Measurements from ENCODE around the gene PLD3.

Gene PLD3

DNA sequence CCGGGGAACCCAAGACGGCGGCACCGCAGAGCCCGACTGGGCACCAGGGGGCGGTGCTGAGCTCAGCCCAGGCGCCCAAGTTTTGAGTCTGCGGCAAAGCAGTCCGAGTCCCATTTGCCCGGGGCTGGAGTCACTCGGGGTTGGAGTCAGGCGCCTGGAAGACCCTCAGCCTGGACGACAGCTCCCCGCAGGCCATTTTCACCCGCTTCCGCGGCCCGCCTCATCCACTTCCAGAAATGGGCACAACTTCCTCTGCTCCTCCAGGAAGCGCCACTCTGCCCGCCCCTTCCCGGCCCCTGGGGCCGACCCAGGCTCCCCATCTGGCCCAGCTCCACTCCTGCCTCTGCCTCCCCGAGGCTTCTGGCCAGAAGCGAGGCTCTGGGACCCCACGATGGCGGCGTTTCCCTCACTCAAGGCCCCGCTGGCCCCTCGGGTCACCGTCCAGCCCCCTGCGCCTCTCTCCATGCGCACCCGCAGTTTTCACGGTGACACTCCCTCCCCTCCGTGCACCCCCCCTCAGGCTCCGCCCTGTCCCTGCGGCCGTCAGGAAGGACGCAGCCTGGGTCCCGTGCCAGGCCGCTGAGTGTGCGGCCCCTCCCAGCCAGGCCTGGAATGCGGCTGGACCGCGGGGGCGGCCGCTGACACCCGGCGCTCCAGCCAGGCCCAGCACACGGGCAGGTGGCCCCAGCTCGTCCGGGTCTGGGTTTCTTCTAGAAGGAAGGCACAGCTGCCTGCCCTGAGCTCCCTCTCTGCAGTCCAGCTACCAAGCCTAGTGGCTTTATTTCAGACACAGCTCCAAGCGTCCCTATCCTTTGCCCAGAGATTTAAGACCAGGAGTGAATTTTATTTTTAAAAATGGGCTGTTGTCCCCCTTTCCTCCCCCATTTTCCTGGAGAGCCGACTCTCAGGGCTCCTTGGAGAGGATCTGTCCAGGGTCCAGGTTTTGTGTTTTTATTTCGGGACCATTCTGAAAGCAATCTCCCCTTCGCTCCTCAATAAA, 72.6 kb downstream of the PLD3 start:
- Histone ChIP-seq H3K27ac (ENCODE audit: poor library complexity, severe bottlenecking) (peak overlapping the region; percentile 81), H3K27me3 (ENCODE audit: insufficient read depth, poor library complexity, severe bottlenecking) (no peaks in the 10 kb centered on the region), H3K4me3 (ENCODE audit: severe bottlenecking) (peak overlapping the region; percentile 45), H3K36me3 (ENCODE audit: low read depth) (peaks cover 10% of the 10 kb centered on the region), H3K4me1 (ENCODE audit: insufficient read depth, poor library complexity, severe bottlenecking) (peaks cover 7% of the 10 kb centered on the region), H3K9me3 (ENCODE audit: severe bottlenecking) (no peaks in the 10 kb centered on the region)
- peak; percentile 65 for ATAC-seq (ENCODE audit: low read depth)
- DNase-seq (ENCODE audit: low spot score) = peak; percentile 89
- TF ChIP-seq, protein P1, sequence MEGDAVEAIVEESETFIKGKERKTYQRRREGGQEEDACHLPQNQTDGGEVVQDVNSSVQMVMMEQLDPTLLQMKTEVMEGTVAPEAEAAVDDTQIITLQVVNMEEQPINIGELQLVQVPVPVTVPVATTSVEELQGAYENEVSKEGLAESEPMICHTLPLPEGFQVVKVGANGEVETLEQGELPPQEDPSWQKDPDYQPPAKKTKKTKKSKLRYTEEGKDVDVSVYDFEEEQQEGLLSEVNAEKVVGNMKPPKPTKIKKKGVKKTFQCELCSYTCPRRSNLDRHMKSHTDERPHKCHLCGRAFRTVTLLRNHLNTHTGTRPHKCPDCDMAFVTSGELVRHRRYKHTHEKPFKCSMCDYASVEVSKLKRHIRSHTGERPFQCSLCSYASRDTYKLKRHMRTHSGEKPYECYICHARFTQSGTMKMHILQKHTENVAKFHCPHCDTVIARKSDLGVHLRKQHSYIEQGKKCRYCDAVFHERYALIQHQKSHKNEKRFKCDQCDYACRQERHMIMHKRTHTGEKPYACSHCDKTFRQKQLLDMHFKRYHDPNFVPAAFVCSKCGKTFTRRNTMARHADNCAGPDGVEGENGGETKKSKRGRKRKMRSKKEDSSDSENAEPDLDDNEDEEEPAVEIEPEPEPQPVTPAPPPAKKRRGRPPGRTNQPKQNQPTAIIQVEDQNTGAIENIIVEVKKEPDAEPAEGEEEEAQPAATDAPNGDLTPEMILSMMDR (IDR thresholded peaks at IDR 0.05; ENCODE audit: poor library complexity, severe bottlenecking) = peak; percentile 94

DNA sequence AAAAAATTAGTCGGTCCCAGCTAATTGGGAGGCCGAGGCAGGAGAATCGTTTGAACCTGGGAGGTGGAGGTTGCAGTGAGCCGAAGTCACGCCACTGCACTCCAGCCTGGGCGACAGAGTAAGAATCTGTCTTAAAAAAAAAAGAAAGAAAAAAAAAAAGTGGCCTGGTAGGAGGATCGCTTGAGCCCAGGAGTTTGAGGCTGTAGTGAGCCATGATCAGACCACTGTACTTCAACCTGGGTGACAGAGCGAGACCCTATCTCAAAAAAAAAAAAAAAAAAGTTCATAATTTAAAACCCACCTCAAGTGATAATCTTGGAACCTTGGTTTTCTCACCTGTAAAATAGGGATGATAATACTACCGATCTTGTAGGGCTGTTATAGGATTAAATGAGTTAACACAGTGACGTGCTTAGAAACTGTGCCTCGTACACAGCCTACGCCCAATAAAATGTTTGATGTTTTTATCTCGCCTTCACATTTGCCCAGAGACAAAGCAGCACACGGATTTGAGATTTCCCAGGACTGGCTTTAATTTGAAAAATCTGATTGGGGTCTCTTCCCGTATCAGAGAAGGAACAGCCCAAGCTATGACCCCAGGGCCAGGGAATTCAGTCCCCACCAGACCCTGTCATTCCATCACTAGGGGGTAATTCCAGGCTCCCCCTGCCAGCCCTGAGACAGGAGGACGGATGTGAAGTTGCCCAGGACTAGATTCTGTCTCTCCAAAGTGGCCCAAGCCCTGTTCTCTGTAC, 73.7 kb downstream of the PLD3 start:
- no peak overlapping the region for H3K4me3 ChIP-seq (ENCODE audit: severe bottlenecking)
- TF ChIP-seq, protein P1 (IDR thresholded peaks at IDR 0.05; ENCODE audit: poor library complexity, severe bottlenecking) = no peak
- H3K36me3 ChIP-seq (ENCODE audit: low read depth) = peaks cover 10% of the 10 kb centered on the region
- no peak for ATAC-seq (ENCODE audit: low read depth)
- H3K4me1 ChIP-seq (ENCODE audit: insufficient read depth, poor library complexity, severe bottlenecking) = peaks cover 3% of the 10 kb centered on the region
- H3K27ac ChIP-seq (ENCODE audit: poor library complexity, severe bottlenecking) = peak overlapping the region; percentile 81
- no peak for DNase-seq (ENCODE audit: low spot score)
- H3K9me3 ChIP-seq (ENCODE audit: severe bottlenecking) = no peaks in the 10 kb centered on the region
- H3K27me3 ChIP-seq (ENCODE audit: insufficient read depth, poor library complexity, severe bottlenecking) = no peaks in the 10 kb centered on the region

- TF ChIP-seq, protein P1 (IDR thresholded peaks at IDR 0.05; ENCODE audit: poor library complexity, severe bottlenecking) = no peak
- no peaks in the 10 kb centered on the region for H3K27me3 ChIP-seq (ENCODE audit: insufficient read depth, poor library complexity, severe bottlenecking)
- peaks cover 3% of the 10 kb centered on the region for H3K4me1 ChIP-seq (ENCODE audit: insufficient read depth, poor library complexity, severe bottlenecking)
- peak overlapping the region; percentile 95 for H3K27ac ChIP-seq (ENCODE audit: poor library complexity, severe bottlenecking)
- DNase-seq (ENCODE audit: low spot score) = no peak
- ATAC-seq (ENCODE audit: low read depth) = no peak
- H3K9me3 ChIP-seq (ENCODE audit: severe bottlenecking) = no peaks in the 10 kb centered on the region
- H3K36me3 ChIP-seq (ENCODE audit: low read depth) = peaks cover 10% of the 10 kb centered on the region
- no peak overlapping the region for H3K4me3 ChIP-seq (ENCODE audit: severe bottlenecking)
These were observed 74.5 kb downstream of the PLD3 start for GRCh38 chr19:40422748-40423566.

- H3K4me3 ChIP-seq (ENCODE audit: severe bottlenecking) = peak overlapping the region; percentile 52
- H3K36me3 ChIP-seq (ENCODE audit: low read depth) = peaks cover 10% of the 10 kb centered on the region
These were observed 75.4 kb downstream of the PLD3 start for GRCh38 chr19:40423938-40424337.

More at GRCh38 chr19:40423938-40424337, 75.4 kb downstream of the PLD3 start:
- Histone ChIP-seq H3K27ac (ENCODE audit: poor library complexity, severe bottlenecking) (peak overlapping the region; percentile 95), H3K9me3 (ENCODE audit: severe bottlenecking) (no peaks in the 10 kb centered on the region), H3K4me1 (ENCODE audit: insufficient read depth, poor library complexity, severe bottlenecking) (peaks cover 3% of the 10 kb centered on the region), H3K27me3 (ENCODE audit: insufficient read depth, poor library complexity, severe bottlenecking) (no peaks in the 10 kb centered on the region)
- no peak for DNase-seq (ENCODE audit: low spot score)
- TF ChIP-seq, protein P1 (IDR thresholded peaks at IDR 0.05; ENCODE audit: poor library complexity, severe bottlenecking) = no peak
- ATAC-seq (ENCODE audit: low read depth) = no peak
